HG03575 (cell line): ENCODE data around the gene BCAS3.

ENCODE experiments used
- ATAC-seq: cut with Tn5 transposase; IDR thresholded peaks from one replicate; pipeline ENCODE4 v1.9.1; 2021; ENCODE audit not compliant: unreplicated experiment, insufficient number of reproducible peaks, low FRiP score; ENCODE audit errors: extremely low read depth

The BCAS3 gene

GRCh38 chr17:61322325-61323002, 644.8 kb downstream of the BCAS3 start:
- ATAC-seq: no peak

- no peak for ATAC-seq
These were observed 645.6 kb downstream of the BCAS3 start for GRCh38 chr17:61323003-61323908.

- ATAC-seq: no peak
These were observed 646.5 kb downstream of the BCAS3 start for GRCh38 chr17:61323909-61324868.

DNA sequence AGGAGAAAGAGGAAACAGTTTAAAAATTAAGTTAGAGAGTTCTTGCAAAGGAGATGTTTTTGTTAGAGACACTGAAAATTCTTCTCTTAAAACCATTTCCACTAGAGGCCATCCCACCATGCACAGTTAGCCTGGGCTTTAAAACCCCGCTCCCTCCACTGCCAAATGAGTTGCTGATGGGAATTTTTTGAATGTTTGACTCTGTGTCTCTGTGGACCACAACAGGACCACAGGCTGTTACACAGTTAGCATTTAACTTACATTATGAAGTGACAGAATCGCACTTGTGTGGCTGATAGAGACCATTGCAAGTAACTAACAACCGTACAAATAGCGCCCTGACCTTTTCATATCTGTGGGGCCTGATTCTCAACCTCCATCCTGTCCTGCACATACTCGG, 647.3 kb downstream of the BCAS3 start:
- ATAC-seq: no peak

- no peak for ATAC-seq
These were observed 647.9 kb downstream of the BCAS3 start for GRCh38 chr17:61325382-61326073.

DNA sequence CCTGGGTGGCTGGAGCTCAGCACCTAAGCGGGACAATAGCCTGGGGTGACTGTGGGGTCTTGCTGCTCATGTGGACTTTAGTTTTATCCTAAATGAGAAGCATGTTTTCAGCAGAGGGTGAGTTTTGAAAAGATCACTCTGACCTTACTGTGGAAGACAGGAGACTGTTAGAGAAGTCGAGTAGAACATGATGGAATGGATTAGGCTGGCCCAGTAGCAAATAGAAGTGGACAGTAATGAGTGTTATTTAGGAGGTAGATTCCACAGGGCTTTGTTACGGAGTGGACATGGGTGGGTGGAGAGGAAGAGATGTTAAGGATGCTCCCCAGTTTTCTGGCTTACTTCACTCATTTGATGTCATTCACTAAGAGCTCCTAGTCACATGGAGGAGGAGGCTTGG, 648.7 kb downstream of the BCAS3 start:
- ATAC-seq: no peak

GRCh38 chr17:61328351-61328750, 650.7 kb downstream of the BCAS3 start:
- no peak for ATAC-seq

- ATAC-seq: no peak
These were observed 652.8 kb downstream of the BCAS3 start for GRCh38 chr17:61330174-61331150.

DNA sequence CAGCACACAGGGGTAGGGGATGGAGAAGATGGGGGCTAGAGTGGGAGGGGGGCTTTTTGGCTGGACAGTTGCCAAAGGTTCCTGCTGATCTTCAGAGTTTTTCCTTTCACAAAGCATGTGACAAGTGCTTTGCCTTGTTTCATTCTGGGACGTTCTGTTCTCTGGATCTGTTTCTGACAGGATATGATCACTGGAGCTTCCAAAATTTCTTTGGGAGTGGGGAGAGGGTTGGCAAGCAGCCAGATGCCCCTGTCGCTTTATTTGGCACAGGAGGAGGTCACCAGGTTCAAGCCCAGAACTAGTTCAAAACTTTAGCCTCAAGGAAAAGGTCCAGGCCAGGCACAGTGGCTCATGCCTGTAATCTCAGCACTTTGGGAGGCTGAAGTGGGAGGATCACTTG, 653.5 kb downstream of the BCAS3 start:
- no peak for ATAC-seq

GRCh38 chr17:61331886-61332285, 654.2 kb downstream of the BCAS3 start:
- no peak for ATAC-seq

- ATAC-seq: no peak
These were observed 655.5 kb downstream of the BCAS3 start for GRCh38 chr17:61333136-61333535.

DNA sequence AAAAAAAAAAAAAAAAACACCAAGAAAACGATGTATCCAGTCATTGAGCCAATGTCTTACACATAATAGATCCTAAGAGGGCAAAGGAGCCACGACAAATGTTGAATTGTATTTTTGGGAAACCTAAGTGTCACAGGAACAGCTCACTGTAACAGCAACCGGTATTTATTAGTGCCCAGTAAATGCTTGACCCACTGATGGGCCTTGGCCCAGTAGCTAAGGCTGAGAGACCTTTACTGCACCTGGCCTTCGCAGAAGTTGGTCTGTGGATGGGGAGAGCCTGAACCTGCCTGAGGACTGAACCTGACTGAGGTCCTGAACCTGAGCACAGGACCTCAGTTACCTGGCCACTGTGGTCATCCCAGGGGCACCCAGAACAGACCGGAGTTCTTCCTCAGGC, 657.0 kb downstream of the BCAS3 start:
- no peak for ATAC-seq

DNA sequence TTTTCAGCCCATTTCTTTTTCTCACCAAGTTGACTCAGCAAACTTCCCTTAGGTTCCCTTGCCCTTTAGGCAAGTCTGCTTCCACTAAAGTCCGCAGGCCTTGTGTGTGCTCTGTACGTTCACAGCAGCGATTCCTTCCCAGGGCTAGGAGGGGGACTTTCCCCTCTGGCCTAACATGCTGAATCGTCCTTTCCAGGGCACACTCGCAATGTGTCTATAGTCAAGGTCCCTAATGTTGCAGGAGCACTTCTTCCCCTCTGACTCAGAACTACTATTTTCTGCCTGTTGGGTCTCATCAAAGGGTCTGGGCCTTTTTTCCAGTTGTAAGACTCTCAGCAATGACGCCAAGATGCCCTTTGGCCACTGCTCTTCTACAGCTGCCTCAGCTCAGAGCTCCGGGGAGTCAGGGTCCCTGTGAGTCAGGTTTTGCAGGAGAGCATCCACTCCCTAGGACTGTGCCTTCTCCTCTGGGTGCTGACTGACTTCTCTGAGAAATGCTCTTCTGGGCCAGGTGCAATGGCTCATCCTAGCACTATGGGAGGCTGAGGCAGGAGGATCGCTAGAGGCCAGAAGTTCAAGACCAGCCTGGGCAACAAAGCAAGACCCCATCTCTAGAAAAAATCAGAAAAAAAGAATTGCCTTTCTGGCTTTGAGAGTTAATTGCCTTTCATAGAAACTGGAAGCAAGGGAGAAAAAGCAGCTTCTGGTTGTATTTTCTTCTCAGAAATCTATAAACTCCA, 657.6 kb downstream of the BCAS3 start:
- no peak for ATAC-seq

DNA sequence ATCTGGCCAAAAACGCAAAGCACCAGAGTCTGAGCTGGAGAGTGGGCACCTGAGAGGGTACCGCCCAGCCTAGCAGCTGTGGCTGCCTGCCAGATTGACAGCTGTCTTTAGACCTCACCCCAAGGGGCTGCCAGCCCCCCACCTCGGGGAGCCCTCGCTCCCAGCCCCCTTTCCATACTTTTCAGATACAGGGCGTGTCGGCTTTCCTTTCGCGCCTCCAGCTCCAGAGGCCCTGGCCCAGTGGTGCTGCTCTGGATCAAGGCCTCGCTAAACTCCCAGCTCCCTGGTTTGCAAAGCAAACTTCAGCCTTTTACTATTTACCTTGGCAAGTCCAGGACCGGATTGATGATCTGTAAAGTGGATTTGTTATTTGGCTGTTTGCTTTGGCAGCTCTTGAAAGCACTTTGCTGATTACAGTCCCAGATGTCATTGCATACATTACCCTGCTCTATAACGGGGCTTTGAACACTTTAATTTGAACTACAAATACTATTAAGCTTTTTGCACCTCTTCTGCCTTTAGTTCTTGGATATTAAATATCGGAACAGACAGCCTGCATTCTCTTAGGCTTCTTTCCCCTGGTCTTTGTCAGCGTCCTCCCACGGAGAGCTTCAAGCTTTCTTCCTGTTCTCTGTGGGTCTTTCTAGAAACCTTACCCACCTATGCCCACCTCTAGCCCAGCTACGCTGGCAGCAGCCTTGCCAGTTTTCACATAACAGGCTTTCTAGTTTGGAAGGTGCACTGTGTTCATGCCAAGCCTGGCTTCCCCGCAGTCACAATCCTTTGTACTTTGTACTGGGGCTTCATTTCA, 658.4 kb downstream of the BCAS3 start:
- ATAC-seq: no peak

- ATAC-seq: no peak
These were observed 659.6 kb downstream of the BCAS3 start for GRCh38 chr17:61337290-61337689.
